ENCODE measurements around the gene DCLK1.

Gene DCLK1

GRCh38 chr13:35729926-35730627, 401.1 kb downstream of the DCLK1 start:
- DNase-seq, result no peak

GRCh38 chr13:35727881-35728280, 403.3 kb downstream of the DCLK1 start:
- no peak for DNase-seq

- DNase-seq, result no peak
These were observed 406.7 kb downstream of the DCLK1 start for GRCh38 chr13:35724446-35724845.

- DNase-seq, result no peak
These were observed 407.4 kb downstream of the DCLK1 start for GRCh38 chr13:35723821-35724220.

- no peak for DNase-seq
These were observed 408.1 kb downstream of the DCLK1 start for GRCh38 chr13:35723053-35723461.

- no peak for DNase-seq
These were observed 408.6 kb downstream of the DCLK1 start for GRCh38 chr13:35722458-35723052.

- DNase-seq, result no peak
These were observed 410.3 kb downstream of the DCLK1 start for GRCh38 chr13:35720690-35721554.

GRCh38 chr13:35720290-35720689, 410.9 kb downstream of the DCLK1 start:
- DNase-seq, result no peak

All from amniotic stem cell (primary cell).